IMR-90 (cell line): ENCODE results near the gene CD44. TPM values are rescaled to one million over a fixed set of nuclear protein-coding genes. Genes with fewer than 3 reads are reported as not detected.

Source experiments
- ATAC-seq: fragments of 200-7000 bp; cut with Tn5 transposase; 2 replicates; pipeline ENCODE4 v1.9.1; 2020; ENCODE audit warnings: low read depth, mild to moderate bottlenecking, moderate library complexity
- BruUV-seq: library from RNA; stranded (reverse); fragments of 400-500 nt; replicated peaks from 2 replicates; lab custom pipeline; 2021; lab: Mats Ljungman, UMichigan
- CTCF ChIA-PET: fragments of 300-600 bp; formaldehyde crosslinking; extraction: SDS; loops from one replicate; lab custom pipeline; 2021; ENCODE audit warnings: antibody characterized with exemption; lab: Yijun Ruan, JAX
- POLR2A ChIA-PET: fragments of 300-600 bp; sonication (Branson Sonifier 250); formaldehyde crosslinking; loops from one replicate; lab custom pipeline; 2022; ENCODE audit warnings: antibody characterized with exemption; ENCODE audit not compliant: unreplicated experiment; lab: Charles Lee
- DNase-seq: peaks from one replicate; pipeline ENCODE4 v3.0.0; 2013
- H2AFZ ChIP-seq: replicated peaks from 2 replicates; pipeline ENCODE3; 2013; ENCODE audit warnings: low read length, mild to moderate bottlenecking; ENCODE audit not compliant: poor library complexity
- H2AK5ac ChIP-seq: 2 replicates; pipeline ENCODE4 v1.6.1; 2013; ENCODE audit warnings: low read depth, low read length, inconsistent platforms
- H2AK9ac ChIP-seq: replicated peaks from 2 replicates; pipeline ENCODE3; 2013; ENCODE audit warnings: mild to moderate bottlenecking, low read depth, low read length, moderate library complexity; ENCODE audit not compliant: poor library complexity
- H2BK120ac ChIP-seq: 2 replicates; pipeline ENCODE4 v1.6.1; 2013; ENCODE audit warnings: low read depth, low read length, inconsistent platforms
- H2BK15ac ChIP-seq: 3 replicates; pipeline ENCODE4 v1.6.1; 2013; ENCODE audit warnings: low read depth, low read length, inconsistent platforms
- H2BK20ac ChIP-seq: 2 replicates; pipeline ENCODE4 v1.6.1; 2013; ENCODE audit warnings: low read depth, mild to moderate bottlenecking, inconsistent platforms, low read length, moderate library complexity
- H2BK5ac ChIP-seq: 2 replicates; pipeline ENCODE4 v1.6.1; 2013; ENCODE audit warnings: mild to moderate bottlenecking, low read depth, low read length, inconsistent platforms; ENCODE audit not compliant: poor library complexity, severe bottlenecking
- H3K14ac ChIP-seq: replicated peaks from 2 replicates; pipeline ENCODE4 v1.6.1; 2013; ENCODE audit warnings: low read depth, low read length, inconsistent platforms
- H3K18ac ChIP-seq: 2 replicates; pipeline ENCODE4 v1.6.1; 2013; ENCODE audit warnings: low read depth, low read length, control low read depth
- H3K23ac ChIP-seq: 2 replicates; pipeline ENCODE4 v1.6.1; 2013; ENCODE audit warnings: low read depth, low read length, inconsistent platforms
- H3K27ac ChIP-seq: 2 replicates; pipeline ENCODE4 v1.5.1; 2013; ENCODE audit warnings: mild to moderate bottlenecking, control low read depth, low read length; ENCODE audit not compliant: insufficient read depth
- H3K27me3 ChIP-seq: 2 replicates; pipeline ENCODE4 v1.6.1; 2013; ENCODE audit warnings: low read length; ENCODE audit not compliant: control insufficient read depth, insufficient read depth
- H3K36me3 ChIP-seq: 2 replicates; pipeline ENCODE4 v1.6.1; 2013; ENCODE audit warnings: low read length, mixed read lengths; ENCODE audit not compliant: control insufficient read depth, insufficient read depth
- H3K4ac ChIP-seq: 2 replicates; pipeline ENCODE4 v1.6.1; 2013; ENCODE audit warnings: low read depth, low read length, inconsistent platforms
- H3K4me1 ChIP-seq: 2 replicates; pipeline ENCODE4 v1.6.1; 2013; ENCODE audit warnings: low read length, mixed read lengths; ENCODE audit not compliant: control insufficient read depth, insufficient read depth
- H3K4me2 ChIP-seq: 2 replicates; pipeline ENCODE4 v1.6.1; 2013; ENCODE audit warnings: low read depth, mild to moderate bottlenecking, control low read depth, low read length, moderate library complexity
- H3K4me3 ChIP-seq: 2 replicates; pipeline ENCODE4 v1.5.1; 2013; ENCODE audit warnings: low read depth, mild to moderate bottlenecking, control low read depth, low read length, moderate library complexity; ENCODE audit not compliant: insufficient read depth
- H3K56ac ChIP-seq: 2 replicates; pipeline ENCODE4 v1.6.1; 2013; ENCODE audit warnings: low read length, inconsistent platforms; ENCODE audit not compliant: insufficient read depth; ENCODE audit errors: extremely low read depth
- H3K79me1 ChIP-seq, 2 experiments: 2 replicates each; pipeline ENCODE4 v1.6.1; 2013; ENCODE audit warnings: low read length in 2 of 2, inconsistent platforms in 1 of 2, low read depth in 1 of 2
- H3K9ac ChIP-seq: 2 replicates; pipeline ENCODE4 v1.6.1; 2013; ENCODE audit warnings: low read depth, low read length, control low read depth
- H3K9me1 ChIP-seq: 2 replicates; pipeline ENCODE4 v1.6.1; 2013; ENCODE audit warnings: low read length, inconsistent platforms; ENCODE audit not compliant: insufficient read depth
- H3K9me3 ChIP-seq: 2 replicates; pipeline ENCODE4 v1.6.1; 2013; ENCODE audit warnings: low read length; ENCODE audit not compliant: control insufficient read depth, insufficient read depth
- H4K20me1 ChIP-seq: 2 replicates; pipeline ENCODE4 v1.6.1; 2013; ENCODE audit warnings: low read length, inconsistent platforms; ENCODE audit not compliant: insufficient read depth
- H4K5ac ChIP-seq: 2 replicates; pipeline ENCODE4 v1.6.1; 2013; ENCODE audit warnings: mild to moderate bottlenecking, low read depth, low read length, control low read depth
- H4K8ac ChIP-seq, 2 experiments: 2 replicates each; pipeline ENCODE4 v1.6.1; 2013; ENCODE audit warnings: low read depth in 2 of 2, low read length in 2 of 2, control low read depth in 1 of 2, inconsistent platforms in 1 of 2
- H4K91ac ChIP-seq: 2 replicates; pipeline ENCODE4 v1.6.1; 2013; ENCODE audit warnings: low read depth, low read length, inconsistent platforms; ENCODE audit not compliant: insufficient read depth
- BHLHE40 ChIP-seq: fragments of 150-350 bp; IDR thresholded peaks from 2 replicates; pipeline ENCODE4 v1.6.1; 2016; ENCODE audit warnings: mild to moderate bottlenecking, low read depth, low read length
- CEBPB ChIP-seq: IDR thresholded peaks from 2 replicates; pipeline ENCODE4 v1.6.1; 2012; ENCODE audit warnings: low read depth, low read length, improper control_type of control experiment
- CHD1 ChIP-seq: IDR thresholded peaks from 2 replicates; pipeline ENCODE4 v1.6.1; 2012; ENCODE audit warnings: low read depth, low read length, improper control_type of control experiment
- MAFK ChIP-seq: IDR thresholded peaks from 2 replicates; pipeline ENCODE4 v1.6.1; 2012; ENCODE audit warnings: low read depth, low read length, improper control_type of control experiment
- MAZ ChIP-seq: IDR thresholded peaks from 2 replicates; pipeline ENCODE4 v1.6.1; 2012; ENCODE audit warnings: low read depth, mild to moderate bottlenecking, low read length, improper control_type of control experiment, moderate library complexity, borderline replicate concordance
- MXI1 ChIP-seq: IDR thresholded peaks from 2 replicates; pipeline ENCODE4 v1.6.1; 2012; ENCODE audit warnings: low read depth, mild to moderate bottlenecking, low read length, moderate library complexity, borderline replicate concordance
- NFE2L2 ChIP-seq: fragments of 150-350 bp; IDR thresholded peaks from 2 replicates; pipeline ENCODE4 v1.6.1; 2016; ENCODE audit warnings: low read depth, mild to moderate bottlenecking, low read length
- POLR2A ChIP-seq: IDR thresholded peaks from 2 replicates; pipeline ENCODE4 v1.6.1; 2012; ENCODE audit warnings: mild to moderate bottlenecking, low read depth, low read length
- RAD21 ChIP-seq: IDR thresholded peaks from 2 replicates; pipeline ENCODE4 v1.6.1; 2012; ENCODE audit warnings: low read length, improper control_type of control experiment
- RCOR1 ChIP-seq: IDR thresholded peaks from 2 replicates; pipeline ENCODE4 v1.6.1; 2012; ENCODE audit warnings: mild to moderate bottlenecking, low read length, improper control_type of control experiment; ENCODE audit not compliant: insufficient replicate concordance
- RFX5 ChIP-seq: IDR thresholded peaks from 2 replicates; pipeline ENCODE4 v1.8.0; 2012; ENCODE audit warnings: low read depth, mild to moderate bottlenecking, low read length, moderate library complexity
- WGBS, 2 experiments: methylation state at CpG; one replicate each; pipeline versions ENCODE4 v1.1.5 to v1.1.7; 2013; ENCODE audit warnings: missing lambda C conversion rate in 2 of 2; ENCODE audit not compliant: insufficient read length in 1 of 2; ENCODE audit errors: extremely low coverage in 2 of 2; 5-methylcytosine and 5-hydroxymethylcytosine counted together
- dilution Hi-C: fragments of 300-500 bp; cut with HindIII; formaldehyde crosslinking; loops from one replicate; pipeline ENCODE4 v1.14.3; 2018; ENCODE audit warnings: low sequenced_read_pairs; ENCODE audit not compliant: unreplicated experiment
- in situ Hi-C: fragments of 300-500 bp; cut with MboI; formaldehyde crosslinking; loops from 3 replicates; pipeline ENCODE4 v1.14.3; 2019; ENCODE audit warnings: low sequenced_read_pairs, inconsistent platforms, mixed read lengths
- intact Hi-C: fragments of 100-400 bp; cut with micrococcal nuclease; formaldehyde crosslinking; loops from 2 replicates; pipeline ENCODE4 v1.10.0; 2022
- polyA plus RNA-seq, 3 experiments: library from polyadenylated mRNA; depleted of rRNA; stranded (reverse); fragments of >200 nt; gene quantifications; 2 replicates each; pipeline ENCODE4 v1.2.3, GENCODE V29; 2012; ENCODE audit warnings: low replicate concordance in 1 of 3
- total RNA-seq: library from RNA; depleted of rRNA; stranded (reverse); fragments of >200 nt; gene quantifications from 2 replicates; pipeline ENCODE4 v1.2.3, GENCODE V29; 2012
- TF ChIP-seq, protein P1 (sequence below): conservative IDR thresholded peaks from 2 replicates; pipeline ENCODE4 v1.5.1; 2012; ENCODE audit warnings: mild to moderate bottlenecking, low read depth, low read length, improper control_type of control experiment
- TF ChIP-seq, protein P2 (sequence below): fragments of 150-350 bp; IDR thresholded peaks from 2 replicates; pipeline ENCODE4 v1.6.1; 2017; ENCODE audit warnings: mild to moderate bottlenecking, antibody characterized with exemption, low read length, low read depth
- TF ChIP-seq, protein P3 (sequence below): fragments of 150-350 bp; IDR thresholded peaks from 2 replicates; pipeline ENCODE4 v1.6.1; 2016; ENCODE audit warnings: low read depth, mild to moderate bottlenecking, low read length, moderate library complexity, borderline replicate concordance

Gene CD44
- total and polyA plus RNA-seq, 2 of the 4 experiments (the other 2 are of a cell fraction) = 357 to 947 TPM

DNA sequence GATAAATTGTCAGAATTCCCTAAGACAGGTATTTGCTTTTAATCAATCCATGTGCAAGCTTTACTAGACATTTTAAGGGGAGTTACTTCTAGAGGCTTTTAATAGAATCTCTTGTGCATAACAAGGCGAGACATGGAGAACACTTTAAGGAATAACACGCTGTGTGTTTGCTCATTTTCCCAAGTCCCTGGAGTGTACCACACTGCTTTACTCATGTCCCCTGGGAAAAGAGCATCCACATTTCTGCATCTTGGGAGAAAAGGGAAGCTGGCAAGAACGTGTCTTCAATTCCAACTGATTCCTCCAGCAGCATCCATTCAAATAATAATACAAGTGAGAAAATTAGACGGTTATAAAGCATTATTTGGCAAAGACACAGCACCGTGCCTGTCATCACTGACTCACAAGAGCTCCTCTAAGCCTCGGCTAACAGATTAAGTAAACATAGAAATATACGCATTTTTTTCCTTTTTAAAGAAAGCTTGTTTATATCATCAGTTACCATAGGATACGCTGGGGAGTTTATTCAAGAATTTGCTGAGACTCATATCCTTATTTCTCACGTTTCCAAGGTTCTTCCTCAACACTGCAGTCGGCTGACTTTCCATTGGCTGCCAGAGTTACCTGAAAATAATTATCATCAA lies 121.5 kb downstream of the CD44 start:
- H2BK120ac ChIP-seq = peak overlapping the region; percentile 92
- peak overlapping the region in 1 of 2 experiments; percentile 92; a peak in 2 of 4 replicates for H4K8ac ChIP-seq
- H3K4me2 ChIP-seq = peak overlapping the region; percentile 80
- ATAC-seq (peak; percentile 98), DNase-seq (peak; percentile 96)
- H2AK9ac ChIP-seq = peak overlapping the region; percentile 60
- no peaks in the 10 kb centered on the region for H3K27me3 ChIP-seq
- peaks cover 2% of the 10 kb centered on the region; the same call in 1 of the 2 replicates for H3K9me1 ChIP-seq
- peak overlapping the region; percentile 89 for H2BK5ac ChIP-seq
- H4K5ac ChIP-seq = peak overlapping the region; percentile 78
- H2AK5ac ChIP-seq = peak overlapping the region; percentile 93; the same call in 1 of the 2 replicates
- ChIA-PET CTCF (interaction anchor here (0.5 kb wide), 1 partner anchor 275 kb away, joined by 3 read pairs; no protein-coding TSS in a partner anchor), POLR2A (no interaction called here)
- dilution Hi-C loops = no loop called here
- H3K27ac ChIP-seq = peak overlapping the region; percentile 77
- H4K91ac ChIP-seq = peak overlapping the region; percentile 92
- no TSS peak for BruUV-seq
- H3K9ac ChIP-seq = peak overlapping the region; percentile 59; the same call in 1 of the 2 replicates
- no peak overlapping the region for H2AFZ ChIP-seq
- H3K4ac ChIP-seq = peak overlapping the region; percentile 81
- peak overlapping the region; percentile 63 for H3K23ac ChIP-seq
- no CpG with 5 or more reads among the region's 10 CpGs for WGBS, 2 experiments
- peak overlapping the region; percentile 98; the same call in 2 of the 3 replicates for H2BK15ac ChIP-seq
- intact Hi-C loops = no loop called here
- H3K79me1 ChIP-seq = no peaks in the 10 kb centered on the region
- H3K36me3 ChIP-seq = no peaks in the 10 kb centered on the region; the same call in 1 of the 2 replicates
- no peaks in the 10 kb centered on the region for H3K9me3 ChIP-seq
- H3K56ac ChIP-seq = peak overlapping the region; percentile 90
- H3K4me1 ChIP-seq = peaks cover 4% of the 10 kb centered on the region
- no peaks in the 10 kb centered on the region for H4K20me1 ChIP-seq
- H3K18ac ChIP-seq = peak overlapping the region; percentile 95; the same call in 1 of the 2 replicates
- no peak overlapping the region for H3K4me3 ChIP-seq
- H2BK20ac ChIP-seq = peak overlapping the region; percentile 92
- H3K14ac ChIP-seq = peak overlapping the region; percentile 65
- in situ Hi-C loops = no loop called here
- TF ChIP-seq MXI1 (0 out of 2 replicates have a peak, but pooled peaks have one; percentile 23), NFE2L2 (peak; percentile 6; the same call in 1 of the 2 replicates), POLR2A (no peak), CEBPB (no peak), BHLHE40 (peak; percentile 88), MAZ (no peak), RAD21 (no peak), MAFK (peak; percentile 48), RCOR1 (no peak), RFX5 (no peak), CHD1 (no peak)
- TF ChIP-seq, protein P1, sequence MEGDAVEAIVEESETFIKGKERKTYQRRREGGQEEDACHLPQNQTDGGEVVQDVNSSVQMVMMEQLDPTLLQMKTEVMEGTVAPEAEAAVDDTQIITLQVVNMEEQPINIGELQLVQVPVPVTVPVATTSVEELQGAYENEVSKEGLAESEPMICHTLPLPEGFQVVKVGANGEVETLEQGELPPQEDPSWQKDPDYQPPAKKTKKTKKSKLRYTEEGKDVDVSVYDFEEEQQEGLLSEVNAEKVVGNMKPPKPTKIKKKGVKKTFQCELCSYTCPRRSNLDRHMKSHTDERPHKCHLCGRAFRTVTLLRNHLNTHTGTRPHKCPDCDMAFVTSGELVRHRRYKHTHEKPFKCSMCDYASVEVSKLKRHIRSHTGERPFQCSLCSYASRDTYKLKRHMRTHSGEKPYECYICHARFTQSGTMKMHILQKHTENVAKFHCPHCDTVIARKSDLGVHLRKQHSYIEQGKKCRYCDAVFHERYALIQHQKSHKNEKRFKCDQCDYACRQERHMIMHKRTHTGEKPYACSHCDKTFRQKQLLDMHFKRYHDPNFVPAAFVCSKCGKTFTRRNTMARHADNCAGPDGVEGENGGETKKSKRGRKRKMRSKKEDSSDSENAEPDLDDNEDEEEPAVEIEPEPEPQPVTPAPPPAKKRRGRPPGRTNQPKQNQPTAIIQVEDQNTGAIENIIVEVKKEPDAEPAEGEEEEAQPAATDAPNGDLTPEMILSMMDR = no peak
- TF ChIP-seq, protein P2, sequence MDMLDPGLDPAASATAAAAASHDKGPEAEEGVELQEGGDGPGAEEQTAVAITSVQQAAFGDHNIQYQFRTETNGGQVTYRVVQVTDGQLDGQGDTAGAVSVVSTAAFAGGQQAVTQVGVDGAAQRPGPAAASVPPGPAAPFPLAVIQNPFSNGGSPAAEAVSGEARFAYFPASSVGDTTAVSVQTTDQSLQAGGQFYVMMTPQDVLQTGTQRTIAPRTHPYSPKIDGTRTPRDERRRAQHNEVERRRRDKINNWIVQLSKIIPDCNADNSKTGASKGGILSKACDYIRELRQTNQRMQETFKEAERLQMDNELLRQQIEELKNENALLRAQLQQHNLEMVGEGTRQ = no peak
- TF ChIP-seq, protein P3, sequence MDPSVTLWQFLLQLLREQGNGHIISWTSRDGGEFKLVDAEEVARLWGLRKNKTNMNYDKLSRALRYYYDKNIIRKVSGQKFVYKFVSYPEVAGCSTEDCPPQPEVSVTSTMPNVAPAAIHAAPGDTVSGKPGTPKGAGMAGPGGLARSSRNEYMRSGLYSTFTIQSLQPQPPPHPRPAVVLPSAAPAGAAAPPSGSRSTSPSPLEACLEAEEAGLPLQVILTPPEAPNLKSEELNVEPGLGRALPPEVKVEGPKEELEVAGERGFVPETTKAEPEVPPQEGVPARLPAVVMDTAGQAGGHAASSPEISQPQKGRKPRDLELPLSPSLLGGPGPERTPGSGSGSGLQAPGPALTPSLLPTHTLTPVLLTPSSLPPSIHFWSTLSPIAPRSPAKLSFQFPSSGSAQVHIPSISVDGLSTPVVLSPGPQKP = no peak
